Right lobe of liver (tissue), 6 donors: ENCODE results near the gene CCNT1. TPM values are rescaled to one million over a fixed set of nuclear protein-coding genes. Genes with fewer than 3 reads are reported as not detected.

Experiments
- ATAC-seq, 4 donors: fragments of 200-7000 bp; cut with Tn5 transposase; one replicate each; pipeline ENCODE4 v1.9.1; 2020; ENCODE audit warnings: mild to moderate bottlenecking in 4 of 4, moderate library complexity in 4 of 4
- DNase-seq, 3 donors: peaks; one replicate each; pipeline ENCODE4 v3.0.0-alpha.2; 2020
- H3K27ac ChIP-seq, 3 donors: fragments of 200-600 bp; one replicate each; pipeline ENCODE4 v1.8.0; 2022
- H3K27me3 ChIP-seq, 2 donors: fragments of 200-600 bp; one replicate each; pipeline ENCODE4 v1.8.0; 2022
- H3K36me3 ChIP-seq, 4 donors: fragments of 200-600 bp; sonication (generic) in 1 of 4; one replicate each; pipeline versions ENCODE4 v1.5.1 to v1.8.0; 2017 to 2022; ENCODE audit warnings: control low read depth in 1 of 4
- H3K4me1 ChIP-seq, 4 donors: fragments of 200-600 bp; sonication (generic) in 1 of 4; one replicate each; pipeline versions ENCODE4 v1.5.1 to v1.8.0; 2017 to 2022; ENCODE audit warnings: control low read depth in 1 of 4
- H3K4me3 ChIP-seq, 3 donors: fragments of 200-600 bp; one replicate each; pipeline ENCODE4 v1.8.0; 2022
- H3K9me3 ChIP-seq, 4 donors: fragments of 200-600 bp; sonication (generic) in 1 of 4; one replicate each; pipeline versions ENCODE4 v1.5.1 to v1.8.0; 2017 to 2022; ENCODE audit warnings: control low read depth in 1 of 4
- CTCF ChIP-seq, 4 donors: fragments of 200-600 bp in 3 of 4; fragments of 450-650 bp in 1 of 4; IDR thresholded peaks; one replicate each; pipeline versions ENCODE4 v1.5.1 to v1.8.0; 2016 to 2022; ENCODE audit warnings: antibody characterized with exemption in 4 of 4, mild to moderate bottlenecking in 2 of 4
- POLR2A ChIP-seq: fragments of 450-650 bp; IDR thresholded peaks from one replicate; pipeline ENCODE4 v1.6.1; 2017; ENCODE audit warnings: antibody characterized with exemption, mild to moderate bottlenecking
- WGBS: methylation state at CpG from one replicate; pipeline ENCODE4 v1.1.6; 2018; ENCODE audit warnings: low coverage, low lambda C conversion rate; ENCODE audit not compliant: insufficient coverage; ENCODE audit errors: missing lambda C conversion rate; 5-methylcytosine and 5-hydroxymethylcytosine counted together
- intact Hi-C, 2 donors: fragments of 100-400 bp; cut with DNase I; formaldehyde crosslinking; loops; one replicate each; pipeline versions ENCODE4 v1.11.2 to v1.14.1; 2022
- total RNA-seq, 6 experiments: library from RNA; depleted of rRNA in 2 of 6; stranded (reverse); fragments of >200 nt in 2 of 6; fragmentation: NEBNext Ultra II Directional in 3 of 6; extraction: Animal tissue kit (Norgen Biotek cat#: 25700) in 3 of 6; gene quantifications; one replicate each; pipeline versions ENCODE4 v1.1.0 to v1.2.4, GENCODE V29; 2016 to 2023
- donor health status: DM: no; HTN: yes; CAD: no.
- donor health status: DM: no; HTN: no; CAD: no.
- donor health status: DM: no; HTN: no; CAD: no.
- donor health status: DM: no; HTN: yes; CAD: no.
- donor health status: DM: no; HTN: yes; CAD: no.

CCNT1 gene
- total RNA-seq, 6 experiments from 2014 or later, result 10.7 to 18.9 (median 13.9) TPM

- intact Hi-C loops, result no loop called here
- Histone ChIP-seq H3K36me3 (peaks cover 0 to 41% (median 10%) of the 10 kb centered on the region in 4 donors), H3K4me1 (peaks cover 0 to 29% (median 9%) of the 10 kb centered on the region in 4 donors), H3K4me3 (no peak overlapping the region), H3K27me3 (no peaks in the 10 kb centered on the region), H3K9me3 (no peaks in the 10 kb centered on the region), H3K27ac (no peak overlapping the region)
- no peak for ATAC-seq
- DNase-seq, result no peak
- no peak for TF ChIP-seq CTCF (IDR thresholded peaks at IDR 0.05)
- TF ChIP-seq POLR2A, result no peak
- WGBS, result 61% methylated on average over 3 of the region's 3 CpGs
These were observed 37.8 kb downstream of the CCNT1 start for GRCh38 chr12:48678551-48679185.

DNA sequence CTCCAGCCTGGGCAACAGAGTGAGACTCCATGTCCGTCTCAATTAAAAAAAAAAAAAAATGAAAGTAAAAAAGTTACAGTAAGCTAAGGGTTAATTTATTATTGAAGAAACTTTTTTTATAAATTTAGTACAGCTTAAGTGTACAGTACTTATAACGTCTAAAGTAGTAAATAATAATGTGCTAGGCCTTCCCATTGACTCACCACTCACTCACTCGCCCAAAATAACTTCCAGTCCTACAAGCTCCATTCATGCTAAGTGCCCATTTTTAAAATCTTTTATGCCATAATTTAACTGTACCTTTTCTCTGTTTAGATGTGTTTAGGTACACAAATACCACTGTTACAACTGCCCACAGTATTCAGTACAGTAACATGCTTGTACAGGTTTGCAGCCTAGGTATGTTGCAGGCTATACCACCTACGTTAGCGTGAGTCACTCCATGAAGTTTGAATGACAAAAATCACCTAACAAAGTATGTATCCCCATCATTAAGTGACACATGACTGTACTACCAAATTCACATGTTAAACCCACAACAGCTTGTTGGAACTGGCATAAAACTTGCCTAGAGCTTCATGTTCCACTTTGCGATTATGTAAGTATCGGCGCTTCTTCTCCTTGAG is 45.2 kb downstream of the CCNT1 start:
- 84% methylated on average over 8 of the region's 8 CpGs for WGBS
- no peak overlapping the region for H3K27ac ChIP-seq
- no peak for DNase-seq

DNA sequence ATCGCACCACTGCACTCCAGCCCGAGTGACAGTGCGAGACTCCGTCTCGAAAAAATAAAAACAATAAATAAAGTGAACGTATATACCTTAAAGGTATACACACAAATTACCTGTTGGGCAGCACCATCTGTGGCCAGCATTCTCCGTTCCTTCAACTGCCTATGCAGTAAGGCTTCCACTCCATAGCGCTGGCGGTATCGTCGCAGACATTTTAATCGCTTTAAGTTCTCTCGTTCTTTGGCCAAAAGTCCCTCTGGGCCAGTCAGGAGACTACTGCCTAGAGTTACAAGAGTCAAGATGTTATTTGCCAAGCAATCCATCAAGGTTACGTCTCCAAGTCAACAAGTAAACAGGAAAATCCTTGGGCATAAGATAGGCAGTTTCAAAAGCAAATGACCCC is 47.5 kb downstream of the CCNT1 start:
- 95% methylated on average over 13 of the region's 14 CpGs for WGBS
- ATAC-seq, result no peak

More for the DNA sequence above, 45.2 kb downstream of the CCNT1 start:
- H3K4me1 ChIP-seq, result no peaks in the 10 kb centered on the region
- H3K4me3 ChIP-seq, result no peak overlapping the region
- no peak for ATAC-seq
- H3K27me3 ChIP-seq, result no peaks in the 10 kb centered on the region
- H3K9me3 ChIP-seq, result no peaks in the 10 kb centered on the region
- peaks cover 8 to 82% (median 53%) of the 10 kb centered on the region in 4 donors for H3K36me3 ChIP-seq
- intact Hi-C loops, result no loop called here
- no peak for TF ChIP-seq POLR2A
- TF ChIP-seq CTCF (IDR thresholded peaks at IDR 0.05), result no peak

GRCh38 chr12:48659863-48660262 is 56.6 kb downstream of the CCNT1 start:
- ATAC-seq, result no peak
- intact Hi-C loops, result no loop called here
- WGBS, result 85% methylated on average over 4 of the region's 4 CpGs

More for the DNA sequence above, 47.5 kb downstream of the CCNT1 start:
- no peak for DNase-seq
- Histone ChIP-seq H3K4me1 (no peaks in the 10 kb centered on the region), H3K27me3 (no peaks in the 10 kb centered on the region), H3K4me3 (no peak overlapping the region), H3K36me3 (peaks cover 8 to 91% (median 58%) of the 10 kb centered on the region in 4 donors), H3K27ac (no peak overlapping the region), H3K9me3 (no peaks in the 10 kb centered on the region)
- intact Hi-C loops, result no loop called here
- TF ChIP-seq CTCF (IDR thresholded peaks at IDR 0.05), result no peak

More at GRCh38 chr12:48659863-48660262, 56.6 kb downstream of the CCNT1 start:
- no peaks in the 10 kb centered on the region for H3K9me3 ChIP-seq
- DNase-seq, result no peak
- no peak overlapping the region for H3K27ac ChIP-seq
- peaks cover 0 to 77% (median 34%) of the 10 kb centered on the region in 4 donors for H3K36me3 ChIP-seq
- no peak overlapping the region for H3K4me3 ChIP-seq
- no peak for TF ChIP-seq CTCF (IDR thresholded peaks at IDR 0.05)
- no peak for TF ChIP-seq POLR2A
- H3K27me3 ChIP-seq, result no peaks in the 10 kb centered on the region
- H3K4me1 ChIP-seq, result no peaks in the 10 kb centered on the region
